ENCODE results near the gene SELENOO. TPM values are rescaled to one million over a fixed set of nuclear protein-coding genes. Genes with fewer than 3 reads are reported as not detected.

The SELENOO gene
- polyA plus RNA-seq, 3 donors from 2014 or later: 2.6 to 5.7 (median 3.6) TPM

DNA sequence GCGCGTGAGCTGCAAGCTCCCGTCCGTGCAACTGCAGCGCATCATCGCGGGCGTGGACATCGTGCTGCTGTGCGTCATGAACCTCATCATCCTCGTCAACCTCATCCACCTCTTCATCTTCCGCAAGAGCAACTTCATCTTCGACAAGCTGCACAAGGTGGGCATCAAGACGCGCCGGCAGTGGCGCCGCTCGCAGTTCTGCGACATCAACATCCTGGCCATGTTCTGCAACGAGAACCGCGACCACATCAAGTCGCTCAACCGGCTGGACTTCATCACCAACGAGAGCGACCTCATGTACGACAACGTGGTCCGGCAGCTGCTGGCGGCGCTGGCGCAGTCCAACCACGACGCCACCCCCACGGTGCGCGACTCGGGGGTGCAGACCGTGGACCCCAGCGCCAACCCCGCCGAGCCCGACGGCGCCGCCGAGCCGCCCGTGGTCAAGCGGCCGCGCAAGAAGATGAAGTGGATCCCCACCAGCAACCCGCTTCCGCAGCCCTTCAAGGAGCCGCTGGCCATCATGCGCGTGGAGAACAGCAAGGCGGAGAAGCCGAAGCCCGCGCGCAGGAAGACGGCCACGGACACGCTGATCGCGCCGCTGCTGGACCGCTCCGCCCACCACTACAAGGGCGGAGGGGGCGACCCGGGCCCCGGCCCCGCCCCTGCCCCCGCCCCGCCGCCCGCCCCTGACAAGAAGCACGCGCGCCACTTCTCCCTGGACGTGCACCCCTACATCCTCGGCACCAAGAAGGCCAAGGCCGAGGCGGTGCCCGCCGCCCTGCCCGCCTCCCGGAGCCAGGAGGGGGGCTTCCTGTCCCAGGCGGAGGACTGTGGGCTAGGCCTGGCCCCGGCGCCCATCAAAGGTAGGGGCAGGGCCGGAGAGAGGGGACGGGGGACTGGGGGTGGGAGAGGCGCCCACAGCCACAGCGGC, 23.0 kb upstream of the SELENOO start:
- H3K36me3 Mint-ChIP-seq: no peaks in the 10 kb centered on the region
- DNase-seq: no peak
- H3K9me3 Mint-ChIP-seq: no peaks in the 10 kb centered on the region
- peaks cover 4 to 7% of the 10 kb centered on the region in 2 donors for H3K4me1 Mint-ChIP-seq
- peak overlapping the region in 1 of 5 donors; percentile 13 for H3K4me3 Mint-ChIP-seq
- peaks cover 0 to 3% (median 2%) of the 10 kb centered on the region in 3 donors for H3K27me3 Mint-ChIP-seq (ENCODE audit: low read depth in 3 of 3)
- no peak overlapping the region for H3K27ac Mint-ChIP-seq

DNA sequence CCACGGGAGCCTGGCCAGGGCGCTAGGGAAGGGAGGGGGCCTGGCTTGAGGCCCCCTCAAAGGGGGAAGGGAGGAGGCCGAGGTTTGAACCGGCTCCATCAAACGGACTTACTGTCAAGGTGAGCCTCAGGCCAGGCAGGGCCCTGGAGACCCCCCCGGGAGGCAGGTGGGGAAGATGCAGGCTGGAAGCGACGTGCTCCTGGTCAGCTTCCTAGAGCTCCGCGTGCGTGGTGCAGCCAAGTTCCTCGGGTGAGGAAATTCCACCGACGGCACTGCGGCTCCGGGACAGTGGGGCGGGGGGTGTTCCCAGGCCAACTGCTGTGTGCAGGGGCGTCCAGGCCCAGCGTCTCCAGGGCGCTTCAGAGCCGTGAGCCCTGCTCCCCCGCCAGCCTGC, 22.3 kb upstream of the SELENOO start:
- H3K36me3 Mint-ChIP-seq: no peaks in the 10 kb centered on the region
- no peak overlapping the region for H3K27ac Mint-ChIP-seq
- no peaks in the 10 kb centered on the region for H3K9me3 Mint-ChIP-seq
- peaks cover 0 to 3% (median 2%) of the 10 kb centered on the region in 3 donors for H3K27me3 Mint-ChIP-seq (ENCODE audit: low read depth in 3 of 3)
- no peak for DNase-seq
- H3K4me3 Mint-ChIP-seq: no peak overlapping the region
- H3K4me1 Mint-ChIP-seq: peaks cover 4 to 7% of the 10 kb centered on the region in 2 donors

DNA sequence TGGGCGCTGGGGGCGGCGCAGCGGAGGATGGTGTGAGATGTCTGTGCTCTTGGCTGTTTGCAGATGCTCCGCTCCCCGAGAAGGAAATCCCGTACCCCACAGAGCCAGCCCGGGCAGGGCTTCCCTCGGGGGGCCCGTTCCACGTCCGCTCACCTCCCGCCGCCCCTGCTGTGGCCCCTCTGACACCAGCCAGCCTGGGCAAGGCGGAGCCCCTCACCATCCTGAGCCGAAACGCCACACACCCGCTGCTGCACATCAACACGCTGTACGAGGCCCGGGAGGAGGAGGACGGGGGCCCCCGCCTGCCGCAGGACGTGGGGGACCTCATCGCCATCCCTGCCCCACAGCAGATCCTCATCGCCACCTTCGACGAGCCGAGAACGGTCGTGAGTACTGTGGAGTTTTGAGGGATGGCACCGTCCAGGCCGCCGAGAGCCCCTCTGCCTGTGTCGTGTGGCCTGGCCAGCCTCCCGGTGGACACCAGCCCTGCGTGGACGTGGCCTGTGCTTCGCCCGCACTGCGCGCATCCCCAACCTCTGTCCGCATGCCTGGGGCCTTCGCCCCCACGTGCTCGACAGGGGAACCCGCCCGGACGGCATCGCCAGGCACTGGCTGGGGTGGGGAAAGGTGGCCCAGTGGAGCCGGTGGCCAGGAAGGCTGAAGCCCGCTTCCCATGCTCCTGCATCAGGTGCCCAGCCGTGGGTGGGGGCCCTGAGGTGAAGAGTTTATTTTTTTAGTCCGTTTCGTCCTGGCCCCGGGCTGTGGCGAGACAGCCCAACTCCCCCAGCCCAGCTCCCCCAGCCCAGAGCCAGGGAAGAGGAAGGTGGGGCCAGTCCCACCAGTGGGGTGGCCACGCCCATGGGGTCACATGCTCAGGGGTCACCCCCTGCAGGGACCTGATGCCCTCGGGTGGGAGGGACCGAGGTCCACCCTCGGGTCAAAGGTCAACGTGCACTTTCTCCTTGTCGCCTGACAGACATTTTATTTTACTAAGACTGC, 21.6 kb upstream of the SELENOO start:
- H3K36me3 Mint-ChIP-seq: no peaks in the 10 kb centered on the region
- H3K9me3 Mint-ChIP-seq: no peaks in the 10 kb centered on the region
- peaks cover 0 to 3% (median 2%) of the 10 kb centered on the region in 3 donors for H3K27me3 Mint-ChIP-seq (ENCODE audit: low read depth in 3 of 3)
- peaks cover 6 to 7% of the 10 kb centered on the region in 2 donors for H3K4me1 Mint-ChIP-seq
- peak overlapping the region in 1 of 6 donors; percentile 81 for H3K27ac Mint-ChIP-seq
- no peak for DNase-seq
- H3K4me3 Mint-ChIP-seq: no peak overlapping the region

DNA sequence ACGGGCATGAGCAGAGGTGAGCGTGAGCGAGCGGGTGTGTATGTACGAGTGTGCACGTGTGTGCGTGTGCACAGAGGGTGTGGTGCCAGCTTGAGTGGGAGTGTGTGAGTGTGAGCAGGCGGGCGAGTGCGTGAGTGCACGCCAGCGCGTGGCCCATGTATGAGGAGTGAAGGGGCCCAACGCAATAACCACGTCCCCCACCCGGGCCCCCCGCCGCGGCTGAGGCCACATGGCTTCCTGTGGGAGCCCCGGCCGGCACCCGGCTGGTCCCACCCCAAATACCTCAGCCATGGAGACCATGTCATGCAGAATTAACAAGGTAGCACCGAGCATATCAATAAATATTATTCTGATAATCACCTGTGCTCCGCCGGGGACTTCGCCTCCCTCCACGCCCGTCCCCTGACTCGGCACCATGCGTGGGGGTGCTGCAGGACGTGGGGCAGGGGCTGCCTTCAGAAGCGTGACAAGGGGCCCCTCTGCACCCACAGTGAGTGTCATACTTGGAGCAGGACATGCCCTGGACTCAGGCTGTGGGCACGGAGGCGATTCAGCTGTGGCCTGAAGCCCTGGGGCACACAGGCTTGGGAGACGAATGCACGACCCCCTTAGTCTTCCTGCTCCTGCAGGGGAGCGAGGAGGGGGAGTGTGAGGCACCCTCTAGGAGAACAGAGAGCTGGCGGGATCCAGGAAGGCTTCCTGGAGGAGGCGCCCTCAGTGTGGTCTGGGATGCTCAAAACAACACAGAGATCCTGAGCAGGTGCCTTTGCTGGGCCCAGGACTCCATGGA, 20.7 kb upstream of the SELENOO start:
- Mint-ChIP-seq H3K9me3 (no peaks in the 10 kb centered on the region), H3K27ac (peak overlapping the region in 1 of 6 donors; percentile 81), H3K4me1 (peaks cover 7 to 8% of the 10 kb centered on the region in 2 donors), H3K4me3 (no peak overlapping the region), H3K27me3 (ENCODE audit: low read depth in 3 of 3) (peaks cover 0 to 3% (median 2%) of the 10 kb centered on the region in 3 donors), H3K36me3 (no peaks in the 10 kb centered on the region)
- no peak for DNase-seq

DNA sequence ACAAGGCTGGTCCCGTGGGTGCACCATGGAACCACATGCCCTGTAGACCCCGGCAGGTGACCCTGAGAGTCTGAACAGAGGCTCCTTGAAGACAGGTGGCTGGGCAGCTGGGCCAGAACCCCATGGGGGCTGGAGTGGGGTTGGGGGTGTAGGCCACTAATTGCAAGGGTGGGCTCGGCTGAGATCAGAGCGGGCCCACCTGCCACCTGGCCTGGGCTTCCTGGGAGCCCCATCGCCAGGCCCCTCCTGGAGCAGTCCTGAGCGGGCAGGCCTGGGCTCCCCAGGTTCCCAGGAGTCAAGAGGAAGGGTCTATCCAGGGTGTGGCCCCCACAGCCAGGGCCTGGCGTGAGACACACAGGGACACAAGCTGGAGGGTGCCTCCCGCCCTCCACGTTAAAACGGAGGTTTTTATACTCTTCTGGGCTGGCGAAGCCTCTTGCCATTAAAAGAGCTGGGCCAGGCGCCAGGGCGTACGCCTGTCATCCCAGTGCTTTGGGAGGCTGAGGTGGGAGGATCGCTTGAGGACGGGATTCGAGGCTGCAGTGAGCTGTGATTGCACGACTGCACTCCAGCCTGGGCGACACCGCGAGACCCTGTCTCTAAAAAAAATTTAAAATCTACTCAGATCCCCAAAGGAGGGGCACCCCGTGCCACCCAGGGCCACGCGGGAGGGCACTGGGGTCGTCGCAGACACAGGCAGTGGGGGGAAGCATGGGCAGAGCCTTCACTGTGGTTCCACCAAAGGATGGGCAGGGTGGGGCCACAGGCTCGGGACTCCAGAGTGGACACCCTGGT, 19.9 kb upstream of the SELENOO start:
- H3K27ac Mint-ChIP-seq: no peak overlapping the region
- H3K4me3 Mint-ChIP-seq: no peak overlapping the region
- H3K4me1 Mint-ChIP-seq: peaks cover 7 to 10% of the 10 kb centered on the region in 2 donors
- DNase-seq: no peak
- peaks cover 0 to 5% (median 2%) of the 10 kb centered on the region in 3 donors for H3K27me3 Mint-ChIP-seq (ENCODE audit: low read depth in 3 of 3)
- H3K36me3 Mint-ChIP-seq: no peaks in the 10 kb centered on the region
- no peaks in the 10 kb centered on the region for H3K9me3 Mint-ChIP-seq

DNA sequence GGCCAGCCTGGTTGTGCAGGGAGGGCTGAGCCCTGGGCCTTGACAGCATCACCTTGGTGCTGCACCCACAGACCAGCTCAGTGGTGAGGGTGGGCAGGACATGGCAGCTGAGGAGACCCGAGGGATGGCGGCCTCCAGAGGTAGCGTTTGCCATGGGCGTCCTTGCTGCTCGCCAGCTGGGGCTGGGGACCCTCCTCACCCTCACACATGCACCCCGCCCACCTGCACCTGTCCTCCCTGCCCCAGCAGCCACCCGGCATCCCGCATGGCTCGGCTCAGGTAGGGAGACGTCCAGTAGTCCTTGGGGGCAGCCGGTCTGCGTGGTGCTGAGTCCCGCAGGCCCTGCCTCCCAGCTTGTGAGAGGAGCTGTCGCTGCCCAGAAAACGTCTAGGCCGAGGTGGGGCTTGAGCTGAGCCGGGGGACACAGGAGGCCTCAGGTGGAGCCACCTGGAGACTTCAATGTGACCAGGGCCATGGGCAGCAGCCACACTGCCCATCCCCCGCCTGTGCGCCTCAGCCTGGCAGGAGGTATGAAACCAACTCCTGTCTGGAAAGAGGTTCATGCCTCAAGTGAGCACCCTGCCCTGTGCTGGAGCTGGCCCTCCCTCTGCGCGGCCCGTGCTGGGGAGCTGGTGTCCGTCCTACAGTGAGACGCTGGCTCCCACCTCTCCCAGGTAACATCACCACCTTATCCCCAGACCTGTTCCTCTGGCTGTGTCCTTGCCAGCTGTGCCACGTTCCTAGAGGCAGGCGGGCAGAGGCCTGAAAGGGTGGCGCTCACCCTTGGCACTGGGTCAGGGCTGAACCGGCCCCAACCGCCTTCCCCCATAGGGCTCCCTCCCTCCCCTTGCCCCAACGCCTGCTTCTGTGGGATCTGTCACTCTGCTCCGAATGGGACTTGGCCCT, 18.4 kb upstream of the SELENOO start:
- peaks cover 18 to 19% of the 10 kb centered on the region in 2 donors for H3K4me1 Mint-ChIP-seq
- no peak for DNase-seq
- no peaks in the 10 kb centered on the region for H3K36me3 Mint-ChIP-seq
- H3K27ac Mint-ChIP-seq: no peak overlapping the region
- peaks cover 7 to 12% (median 11%) of the 10 kb centered on the region in 3 donors for H3K27me3 Mint-ChIP-seq (ENCODE audit: low read depth in 3 of 3)
- no peak overlapping the region for H3K4me3 Mint-ChIP-seq
- H3K9me3 Mint-ChIP-seq: no peaks in the 10 kb centered on the region

DNA sequence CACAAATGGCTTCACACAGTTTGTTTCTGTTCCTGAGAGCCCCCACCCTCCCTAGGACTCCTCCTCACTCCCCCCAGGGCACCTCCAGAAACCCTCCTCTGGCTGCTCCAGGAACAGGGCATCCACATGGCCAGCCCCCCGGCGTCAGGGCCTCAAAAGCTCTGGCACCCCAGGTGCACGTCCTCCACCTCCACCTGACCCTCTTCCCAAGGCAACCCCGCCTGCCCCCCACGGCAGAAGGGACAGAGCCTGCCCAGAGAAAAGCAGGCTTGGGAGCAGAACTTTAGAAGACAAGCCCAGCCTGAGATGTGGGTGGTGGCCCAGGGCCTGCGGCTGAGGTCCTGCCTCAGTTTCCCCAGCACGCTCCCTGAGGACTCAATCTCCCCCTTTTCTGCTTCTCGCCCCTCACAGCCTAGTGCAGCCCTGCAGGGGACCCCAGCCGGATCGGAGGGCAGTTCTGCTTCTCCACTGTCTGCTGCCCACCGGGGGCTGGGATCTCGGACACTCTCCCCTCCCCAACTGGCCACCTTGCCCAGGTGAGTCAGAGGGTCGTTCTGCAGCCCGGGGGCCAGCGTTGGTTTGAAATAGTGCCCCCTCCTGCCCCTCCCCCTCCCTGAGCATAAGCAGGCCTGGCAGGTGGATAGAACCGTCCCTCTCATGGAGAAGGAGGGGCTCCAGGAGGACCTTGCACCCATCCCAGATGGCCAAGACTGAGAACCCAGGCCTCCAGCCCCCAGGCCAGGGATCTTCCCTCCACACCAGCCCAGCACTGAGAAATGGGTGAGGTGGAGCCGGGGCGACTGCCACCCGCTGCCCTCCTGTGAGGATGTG, 17.5 kb upstream of the SELENOO start:
- H3K27ac Mint-ChIP-seq: peak overlapping the region in 2 of 6 donors; percentile 24 to 75
- no peak for DNase-seq
- H3K9me3 Mint-ChIP-seq: no peaks in the 10 kb centered on the region
- H3K4me3 Mint-ChIP-seq: peak overlapping the region in 4 of 5 donors; percentile 23 to 69 (median 43)
- H3K27me3 Mint-ChIP-seq (ENCODE audit: low read depth in 3 of 3): peaks cover 7 to 16% (median 15%) of the 10 kb centered on the region in 3 donors
- peaks cover 21 to 26% of the 10 kb centered on the region in 2 donors for H3K4me1 Mint-ChIP-seq
- H3K36me3 Mint-ChIP-seq: no peaks in the 10 kb centered on the region

DNA sequence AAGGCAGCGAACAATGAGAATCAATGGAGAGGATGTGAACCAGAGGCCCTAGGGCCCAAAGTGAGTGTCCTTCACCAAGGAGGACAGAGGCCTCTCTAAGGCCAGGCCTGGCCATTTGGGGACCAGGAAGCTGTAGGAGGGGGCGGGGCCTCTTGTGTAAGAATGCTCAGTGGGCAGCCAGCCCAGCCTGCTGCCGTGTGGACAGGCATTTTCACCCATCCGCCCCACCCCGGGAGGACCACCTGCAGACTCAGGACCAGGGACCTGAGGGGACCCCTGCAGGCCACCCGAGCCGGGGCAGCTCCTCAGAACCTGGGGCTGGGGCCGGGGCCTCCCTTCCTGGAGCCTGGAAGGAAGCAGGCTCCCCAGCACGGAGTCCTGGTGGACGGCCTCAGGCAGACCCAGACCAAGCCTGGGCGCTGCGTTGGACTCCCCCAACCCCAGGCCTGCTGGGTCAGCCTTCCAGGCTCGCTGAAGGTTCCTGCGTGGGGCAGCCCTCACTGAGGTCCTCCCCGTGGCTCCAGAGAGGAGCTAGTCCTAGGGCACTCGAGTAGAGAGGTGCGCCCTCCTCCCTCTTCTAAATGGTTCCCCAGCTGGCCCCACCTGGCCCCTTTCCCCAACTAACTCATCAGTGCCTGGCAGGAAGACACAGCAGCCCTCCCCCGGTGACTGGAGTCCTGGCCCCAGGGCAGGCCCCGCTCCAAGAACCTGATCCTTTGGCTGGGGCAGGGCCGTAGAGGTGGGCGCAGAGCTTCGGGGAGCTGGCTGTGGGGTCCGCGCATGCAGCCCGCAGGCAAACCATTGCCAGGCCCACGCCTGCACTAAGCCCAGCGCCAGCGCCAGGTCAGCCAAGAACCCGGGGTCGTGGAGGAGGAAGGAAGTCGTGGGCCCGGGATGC, 16.6 kb upstream of the SELENOO start:
- peak overlapping the region; percentile 58 to 75 (median 69) for H3K4me3 Mint-ChIP-seq
- no peaks in the 10 kb centered on the region for H3K36me3 Mint-ChIP-seq
- peaks cover 7 to 17% (median 16%) of the 10 kb centered on the region in 3 donors for H3K27me3 Mint-ChIP-seq (ENCODE audit: low read depth in 3 of 3)
- H3K27ac Mint-ChIP-seq: peak overlapping the region in 2 of 6 donors; percentile 61 to 75
- peaks cover 23 to 33% of the 10 kb centered on the region in 2 donors for H3K4me1 Mint-ChIP-seq
- no peaks in the 10 kb centered on the region for H3K9me3 Mint-ChIP-seq
- no peak for DNase-seq

DNA sequence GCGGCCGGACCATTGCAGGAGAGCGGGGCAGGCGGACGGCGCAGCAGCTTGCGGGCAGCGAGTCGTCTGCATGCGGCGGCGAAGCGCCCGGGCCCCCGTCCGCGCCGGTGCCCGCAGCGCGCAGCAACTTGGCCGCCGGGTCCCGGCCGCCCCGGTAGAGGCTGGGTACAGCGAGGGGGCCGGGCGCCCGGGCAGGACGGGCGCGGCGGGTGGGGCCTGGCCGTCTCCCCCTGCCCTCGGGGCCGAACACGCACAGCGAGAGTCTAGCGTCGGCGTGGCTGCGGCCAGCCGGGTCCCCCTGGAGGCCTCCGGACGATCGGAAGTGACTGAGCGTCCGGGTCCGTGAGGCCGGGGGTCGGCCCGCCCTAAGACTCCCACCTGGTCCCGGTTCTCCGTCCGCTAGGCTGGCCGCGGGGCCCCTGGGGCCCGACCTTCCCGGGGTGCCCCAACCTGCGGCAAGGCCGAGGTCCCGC, 15.9 kb upstream of the SELENOO start:
- Mint-ChIP-seq H3K4me1 (peaks cover 24 to 38% of the 10 kb centered on the region in 2 donors), H3K27me3 (ENCODE audit: low read depth in 3 of 3) (peaks cover 12 to 19% (median 17%) of the 10 kb centered on the region in 3 donors), H3K9me3 (no peaks in the 10 kb centered on the region), H3K27ac (peak overlapping the region in 1 of 6 donors; percentile 61), H3K36me3 (no peaks in the 10 kb centered on the region), H3K4me3 (peak overlapping the region; percentile 73 to 87 (median 85))
- DNase-seq: no peak

DNA sequence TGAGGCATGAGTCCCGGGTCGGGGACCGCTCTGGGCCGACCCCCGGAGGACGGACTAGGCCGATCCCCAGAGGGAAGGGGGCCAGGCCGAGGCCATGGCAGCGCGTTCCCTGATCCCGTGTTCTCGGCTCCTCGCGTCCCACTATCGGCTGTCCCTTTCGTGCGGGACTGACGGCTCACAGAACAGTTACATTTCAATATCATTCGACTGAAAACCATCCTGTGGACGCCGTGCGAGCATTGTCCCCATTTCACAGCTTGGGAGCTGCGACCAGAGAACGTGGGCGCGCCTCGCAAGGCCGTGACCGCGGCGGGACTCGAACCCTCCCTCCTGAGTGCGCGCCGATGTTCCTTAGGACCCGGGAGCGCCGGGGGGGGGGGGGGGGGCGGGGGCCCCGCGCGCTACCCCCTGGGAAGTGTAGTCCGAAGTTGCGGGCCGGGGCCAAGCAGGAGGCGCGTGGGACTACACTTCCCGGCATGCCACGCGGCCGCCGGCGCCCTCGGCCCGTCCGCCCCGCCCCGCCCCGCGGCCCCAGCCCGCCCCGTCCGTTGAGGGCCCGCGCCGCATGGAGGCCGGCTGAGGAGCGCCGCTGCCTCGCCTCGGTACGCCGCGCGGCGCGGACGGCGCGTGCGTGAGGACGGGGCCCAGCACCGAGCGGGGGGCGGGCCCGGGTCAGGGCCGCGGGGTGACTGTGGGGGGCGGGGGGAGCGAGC, 15.3 kb upstream of the SELENOO start, which contains the start of gene TRABD:
Gene TRABD, plus strand, starts transcription at position 539 of the 713 bp plus-strand sequence. CDS start 7,148 bp downstream, outside the sequence.
- peak; percentile 85 to 90 (median 90) for DNase-seq
- Mint-ChIP-seq H3K4me3 (peak within 1 kb of the TSS; percentile 93 to 98 (median 95)), H3K27ac (peak within 1 kb of the TSS; percentile 91 to 100 (median 99)), H3K27me3 (ENCODE audit: low read depth in 3 of 3) (peaks cover 14 to 25% (median 23%) of the 10 kb centered on the region in 3 donors), H3K9me3 (no peaks in the 10 kb centered on the region), H3K4me1 (peaks cover 27 to 39% of the 10 kb centered on the region in 2 donors), H3K36me3 (no peaks in the 10 kb centered on the region)

All from immature natural killer cell (primary cell).